ENCODE measurements around the gene LAMP2. TPM values are rescaled to one million over a fixed set of nuclear protein-coding genes. Genes with fewer than 3 reads are reported as not detected.
"Not testable (repeated sequence)": the region's sequence is repeated elsewhere in the genome, so short reads cannot be mapped to it uniquely, and the experiment has no call there.

LAMP2 gene
- total and polyA plus RNA-seq, 10 of the 15 experiments (the other 5 are each of a cell fraction or from before 2014, with no cell fraction given) = 21.0 to 48.1 (median 27.3) TPM

GRCh38 chrX:120499301-120500072, 30.4 kb upstream of the LAMP2 start (continued):
- TF ChIP-seq PBX3 (IDR thresholded peaks at IDR 0.05; ENCODE audit: insufficient replicate concordance, low read depth, low read length) (no peak), PAX8 (IDR thresholded peaks at IDR 0.05) (no peak), HSF1 (IDR thresholded peaks at IDR 0.05; ENCODE audit: low read depth, low read length) (no peak), NFIC (IDR thresholded peaks at IDR 0.05; ENCODE audit: low read depth, low read length) (no peak), HDAC2 (IDR thresholded peaks at IDR 0.05) (no peak), KAT2A (conservative IDR thresholded peaks at IDR 0.05; ENCODE audit: control insufficient read depth, low read depth, low read length) (no peak), ASH2L (IDR thresholded peaks at IDR 0.05; ENCODE audit: borderline replicate concordance, low read depth) (no peak), NRF1 (conservative IDR thresholded peaks at IDR 0.05; ENCODE audit: low read depth, low read length) (no peak), TCF3 (IDR thresholded peaks at IDR 0.05; ENCODE audit: borderline replicate concordance, insufficient read depth, low read depth, low read length) (no peak)

GRCh38 chrX:120490119-120490518, 21.0 kb upstream of the LAMP2 start:
- in situ Hi-C loops (cut with MboI); H3K4me3 ChIP-seq; H3K27ac ChIP-seq (ENCODE audit: control insufficient read depth, insufficient read depth); H3K27me3 ChIP-seq (replicated peaks in 1 of 2; ENCODE audit: control insufficient read depth in 2 of 2, insufficient read depth in 2 of 2, low read length in 1 of 2); DNase-seq (ENCODE audit: low read depth, low spot score); POLR2A ChIA-PET; SMC1A ChIA-PET (ENCODE audit: uncharacterized antibody, unreplicated experiment); RAD21 ChIA-PET (ENCODE audit: unreplicated experiment); H2AFZ ChIP-seq (ENCODE audit: control insufficient read depth, low read depth, low read length); H3K4me1 ChIP-seq (ENCODE audit: control insufficient read depth, insufficient read depth, low read length); intact Hi-C loops (cut with micrococcal nuclease; ENCODE audit: unreplicated experiment); H4K20me1 ChIP-seq (ENCODE audit: control insufficient read depth, insufficient read depth); H3K79me2 ChIP-seq (ENCODE audit: control insufficient read depth, insufficient read depth, low read length); FAIRE-seq; BruUV-seq (replicated peaks); ATAC-seq; H3K9ac ChIP-seq (ENCODE audit: control insufficient read depth, insufficient read depth, low read length); H3K4me2 ChIP-seq (ENCODE audit: control insufficient read depth, insufficient read depth); H3K36me3 ChIP-seq (ENCODE audit: control insufficient read depth in 2 of 2, insufficient read depth in 2 of 2, low read length in 1 of 2); H3K9me3 ChIP-seq (replicated peaks; ENCODE audit: control insufficient read depth, insufficient read depth, low read length): not testable (repeated sequence)
- WGBS (ENCODE audit: insufficient coverage, insufficient replicate concordance, low lambda C conversion rate, missing lambda C conversion rate) = 83% methylated on average over 1 of the region's 2 CpGs
- CTCF ChIA-PET = interaction anchor here (0.6 kb wide), 1 partner anchor 10 kb away, joined by 3 read pairs; no protein-coding TSS in a partner anchor

Data from GM12878 (cell line).